ENCODE data around the gene RHCG. TPM values are rescaled to one million over a fixed set of nuclear protein-coding genes. Genes with fewer than 3 reads are reported as not detected.

The RHCG gene
- total RNA-seq, 2 experiments from 2014 or later = not detected

GRCh38 chr15:89526181-89526580 lies 29.8 kb upstream of the RHCG start:
- H3K27me3 Mint-ChIP-seq = peaks cover 3% of the 10 kb centered on the region
- no peak for DNase-seq
- H3K4me1 Mint-ChIP-seq (ENCODE audit: low read depth) = no peaks in the 10 kb centered on the region
- ATAC-seq = no peak
- no peaks in the 10 kb centered on the region for H3K9me3 Mint-ChIP-seq
- H3K36me3 Mint-ChIP-seq (ENCODE audit: low read depth) = no peaks in the 10 kb centered on the region
- intact Hi-C loops (cut with micrococcal nuclease) = no loop called here
- TF ChIP-seq CTCF (IDR thresholded peaks at IDR 0.05) = no peak
- CTCF ChIA-PET = interaction anchor here (1.4 kb wide), 1 partner anchor 54 kb away, joined by 4 read pairs; no protein-coding TSS in a partner anchor
- H3K4me3 Mint-ChIP-seq = no peak overlapping the region
- POLR2A ChIA-PET = interaction anchor here (0.6 kb wide), 1 partner anchor 247 kb away, joined by 4 read pairs; no protein-coding TSS in a partner anchor
- H3K27ac Mint-ChIP-seq = no peak overlapping the region

GRCh38 chr15:89524184-89524583 lies 27.8 kb upstream of the RHCG start:
- Mint-ChIP-seq H3K9me3 (peaks cover 3% of the 10 kb centered on the region), H3K36me3 (ENCODE audit: low read depth) (no peaks in the 10 kb centered on the region), H3K27ac (no peak overlapping the region), H3K27me3 (peaks cover 5% of the 10 kb centered on the region), H3K4me1 (ENCODE audit: low read depth) (no peaks in the 10 kb centered on the region), H3K4me3 (no peak overlapping the region)
- DNase-seq = no peak
- no peak for TF ChIP-seq CTCF (IDR thresholded peaks at IDR 0.05)
- ATAC-seq = no peak
- CTCF ChIA-PET = no interaction called here
- intact Hi-C loops (cut with micrococcal nuclease) = no loop called here
- POLR2A ChIA-PET = interaction anchor here (1.1 kb wide), 1 partner anchor 17 kb away, joined by 4 read pairs; no protein-coding TSS in a partner anchor

- TF ChIP-seq CTCF (IDR thresholded peaks at IDR 0.05) = no peak
- POLR2A ChIA-PET = no interaction called here
- Mint-ChIP-seq H3K9me3 (peaks cover 3% of the 10 kb centered on the region), H3K4me1 (ENCODE audit: low read depth) (no peaks in the 10 kb centered on the region), H3K27me3 (peaks cover 5% of the 10 kb centered on the region), H3K27ac (no peak overlapping the region), H3K4me3 (no peak overlapping the region), H3K36me3 (ENCODE audit: low read depth) (no peaks in the 10 kb centered on the region)
- intact Hi-C loops (cut with micrococcal nuclease) = no loop called here
- CTCF ChIA-PET = no interaction called here
- DNase-seq = no peak
- no peak for ATAC-seq
Observed at GRCh38 chr15:89523101-89523500, 26.7 kb upstream of the RHCG start.

- Mint-ChIP-seq H3K27me3 (peaks cover 5% of the 10 kb centered on the region), H3K4me3 (no peak overlapping the region), H3K27ac (no peak overlapping the region), H3K36me3 (ENCODE audit: low read depth) (no peaks in the 10 kb centered on the region), H3K9me3 (peaks cover 3% of the 10 kb centered on the region), H3K4me1 (ENCODE audit: low read depth) (no peaks in the 10 kb centered on the region)
- no peak for TF ChIP-seq CTCF (IDR thresholded peaks at IDR 0.05)
- ChIA-PET POLR2A (no interaction called here), CTCF (no interaction called here)
- ATAC-seq (no peak), DNase-seq (no peak)
- intact Hi-C loops (cut with micrococcal nuclease) = no loop called here
Observed at GRCh38 chr15:89521605-89522004, 25.2 kb upstream of the RHCG start.

- Mint-ChIP-seq H3K4me3 (no peak overlapping the region), H3K4me1 (ENCODE audit: low read depth) (no peaks in the 10 kb centered on the region), H3K9me3 (no peaks in the 10 kb centered on the region), H3K27ac (no peak overlapping the region), H3K27me3 (peaks cover 16% of the 10 kb centered on the region), H3K36me3 (ENCODE audit: low read depth) (no peaks in the 10 kb centered on the region)
- DNase-seq = no peak
- no peak for ATAC-seq
- CTCF ChIA-PET = interaction anchor here (0.9 kb wide), 1 partner anchor 23 kb away, joined by 4 read pairs; no protein-coding TSS in a partner anchor
- intact Hi-C loops (cut with micrococcal nuclease) = no loop called here
- TF ChIP-seq CTCF (IDR thresholded peaks at IDR 0.05) = no peak
- POLR2A ChIA-PET = no interaction called here
Observed at GRCh38 chr15:89515477-89515876, 19.1 kb upstream of the RHCG start.

All from activated CD8-positive, alpha-beta T cell treated with anti-CD3 and anti-CD28 coated beads for 36 hours (primary cell).